H1 (cell line): ENCODE measurements around the gene FSD1. TPM values are rescaled to one million over a fixed set of nuclear protein-coding genes. Genes with fewer than 3 reads are reported as not detected.
A peak's percentile ranks its signal among the peaks of the same experiment; 100 is the strongest.

Source experiments
- CTCF ChIA-PET: fragments of 300-600 bp; sonication (Branson Sonifier 250); formaldehyde crosslinking; loops from one replicate; lab custom pipeline; 2021; ENCODE audit not compliant: partially characterized antibody; lab: Charles Lee
- POLR2A ChIA-PET: fragments of 300-600 bp; sonication (Branson Sonifier 250); formaldehyde crosslinking; loops from one replicate; lab custom pipeline; 2021; ENCODE audit warnings: inconsistent platforms; ENCODE audit not compliant: partially characterized antibody; lab: Charles Lee
- DNase-seq, 2 experiments: peaks; one replicate each; pipeline versions ENCODE4 v3.0.0 to v3.0.0-alpha.2; 2010 to 2022; ENCODE audit warnings: low spot score in 2 of 2, low read depth in 1 of 2, mixed read lengths in 1 of 2
- FAIRE-seq: peaks from 2 replicates; lab custom pipeline; 2011; peaks lifted over from hg19 to GRCh38; lab: Jason Lieb, UNC
- H2AFZ ChIP-seq: 2 replicates; pipeline ENCODE4 v1.8.1; 2012; ENCODE audit warnings: low read length, inconsistent platforms
- H2AK5ac ChIP-seq: 2 replicates; pipeline ENCODE4 v1.6.1; 2013; ENCODE audit warnings: low read depth, low read length
- H2BK120ac ChIP-seq: replicated peaks from 2 replicates; pipeline ENCODE3; 2013; ENCODE audit warnings: low read depth, low read length, inconsistent platforms
- H2BK12ac ChIP-seq: 2 replicates; pipeline ENCODE4 v1.6.1; 2013; ENCODE audit warnings: low read depth, low read length
- H2BK15ac ChIP-seq: 2 replicates; pipeline ENCODE4 v1.6.1; 2013; ENCODE audit warnings: low read length
- H2BK20ac ChIP-seq: 2 replicates; pipeline ENCODE4 v1.6.1; 2013; ENCODE audit warnings: low read length
- H2BK5ac ChIP-seq: 2 replicates; pipeline ENCODE4 v1.6.1; 2013; ENCODE audit warnings: low read depth, low read length
- H3K14ac ChIP-seq: 2 replicates; pipeline ENCODE4 v1.6.1; 2013; ENCODE audit warnings: inconsistent platforms; ENCODE audit not compliant: insufficient read length
- H3K18ac ChIP-seq: 2 replicates; pipeline ENCODE4 v1.6.1; 2013; ENCODE audit warnings: low read length; ENCODE audit errors: extremely low read depth
- H3K23ac ChIP-seq: 2 replicates; pipeline ENCODE4 v1.6.1; 2013; ENCODE audit warnings: inconsistent platforms; ENCODE audit not compliant: insufficient read length
- H3K23me2 ChIP-seq: 2 replicates; pipeline ENCODE4 v1.6.1; 2013; ENCODE audit warnings: low read depth, low read length
- H3K27ac ChIP-seq: 2 replicates; pipeline ENCODE4 v1.6.1; 2011; ENCODE audit warnings: low read depth, low read length, inconsistent platforms
- H3K27me3 ChIP-seq, 4 experiments: replicated peaks in 1 of 4; 1 replicate in 1 of 4; 2 replicates in 3 of 4; pipeline versions ENCODE4 v1.6.1 to v1.8.1; 2011 to 2013; ENCODE audit warnings: low read length in 3 of 4, mild to moderate bottlenecking in 3 of 4, inconsistent platforms in 2 of 4, mixed read lengths in 2 of 4, moderate library complexity in 1 of 4; ENCODE audit not compliant: control insufficient read depth in 3 of 4, insufficient read depth in 3 of 4; ENCODE audit errors: extremely low read depth in 1 of 4
- H3K36me3 ChIP-seq, 4 experiments: 2 replicates each; pipeline versions ENCODE4 v1.6.1 to v1.8.1; 2011 to 2013; ENCODE audit warnings: mild to moderate bottlenecking in 4 of 4, low read length in 3 of 4, moderate library complexity in 2 of 4, control low read depth in 1 of 4, inconsistent platforms in 1 of 4; ENCODE audit not compliant: insufficient read depth in 4 of 4, control insufficient read depth in 2 of 4
- H3K4ac ChIP-seq: replicated peaks from 2 replicates; pipeline ENCODE3; 2013; ENCODE audit warnings: low read length, low read depth, mixed read lengths, inconsistent platforms; ENCODE audit not compliant: insufficient read length
- H3K4me1 ChIP-seq, 4 experiments: replicated peaks in 1 of 4; 1 replicate in 1 of 4; 2 replicates in 3 of 4; pipeline versions ENCODE4 v1.6.1 to v1.8.1; 2011 to 2013; ENCODE audit warnings: low read length in 3 of 4, inconsistent platforms in 2 of 4, mixed read lengths in 1 of 4; ENCODE audit not compliant: insufficient read depth in 4 of 4, control insufficient read depth in 3 of 4
- H3K4me2 ChIP-seq, 2 experiments: 2 replicates each; pipeline versions ENCODE4 v1.6.1 to v1.8.1; 2011 to 2013; ENCODE audit warnings: low read depth in 2 of 2, low read length in 2 of 2, control low read depth in 1 of 2, inconsistent platforms in 1 of 2, mild to moderate bottlenecking in 1 of 2; ENCODE audit not compliant: insufficient read depth in 1 of 2
- H3K4me3 ChIP-seq, 4 experiments: fragments of 200-600, 300-600 bp in 1 of 4; sonication (generic), shearing (Covaris generic), sonication (Bioruptor Twin) in 1 of 4; 2 replicates each; pipeline versions ENCODE4 v1.5.1 to v1.8.1; 2011 to 2016; ENCODE audit warnings: low read length in 4 of 4, low read depth in 3 of 4, control low read depth in 2 of 4, inconsistent platforms in 2 of 4, mild to moderate bottlenecking in 2 of 4, mixed read lengths in 1 of 4, moderate library complexity in 1 of 4; ENCODE audit not compliant: insufficient read depth in 2 of 4; ENCODE audit errors: extremely low read depth in 1 of 4
- H3K56ac ChIP-seq: replicated peaks from 2 replicates; pipeline ENCODE3; 2013; ENCODE audit warnings: low read depth, mild to moderate bottlenecking, mixed read lengths, low read length, inconsistent platforms; ENCODE audit not compliant: insufficient read length
- H3K79me1 ChIP-seq: 2 replicates; pipeline ENCODE4 v1.6.1; 2013; ENCODE audit warnings: low read depth, low read length, control low read depth
- H3K79me2 ChIP-seq, 2 experiments: 2 replicates each; pipeline versions ENCODE4 v1.6.1 to v1.8.1; 2012 to 2013; ENCODE audit warnings: low read length in 2 of 2, mild to moderate bottlenecking in 2 of 2, inconsistent platforms in 1 of 2; ENCODE audit not compliant: insufficient read depth in 2 of 2, control insufficient read depth in 1 of 2
- H3K9ac ChIP-seq, 4 experiments: replicated peaks in 1 of 4; 1 replicate in 1 of 4; 2 replicates in 3 of 4; pipeline versions ENCODE4 v1.6.1 to v1.8.1; 2011 to 2013; ENCODE audit warnings: low read depth in 3 of 4, low read length in 3 of 4, control low read depth in 2 of 4, mild to moderate bottlenecking in 2 of 4, moderate library complexity in 2 of 4, inconsistent platforms in 1 of 4; ENCODE audit errors: extremely low read depth in 1 of 4
- H3K9me3 ChIP-seq, 2 experiments: 2 replicates each; pipeline versions ENCODE4 v1.6.1 to v1.8.1; 2012 to 2013; ENCODE audit warnings: mild to moderate bottlenecking in 2 of 2, moderate library complexity in 2 of 2, control low read depth in 1 of 2, inconsistent platforms in 1 of 2, low read depth in 1 of 2, low read length in 1 of 2, mixed read lengths in 1 of 2; ENCODE audit not compliant: insufficient read depth in 2 of 2
- H4K20me1 ChIP-seq, 2 experiments: replicated peaks in 1 of 2; 2 replicates each; pipeline versions ENCODE3 to v1.8.1; 2011 to 2013; ENCODE audit warnings: inconsistent platforms in 2 of 2, low read length in 2 of 2, mild to moderate bottlenecking in 1 of 2; ENCODE audit not compliant: insufficient read depth in 2 of 2, control insufficient read depth in 1 of 2
- H4K5ac ChIP-seq: 2 replicates; pipeline ENCODE4 v1.6.1; 2013; ENCODE audit warnings: low read length, low read depth, mixed read lengths, inconsistent platforms; ENCODE audit not compliant: insufficient read length
- H4K8ac ChIP-seq: 2 replicates; pipeline ENCODE4 v1.8.0; 2013; ENCODE audit warnings: mild to moderate bottlenecking, moderate library complexity, low read length, inconsistent platforms; ENCODE audit not compliant: insufficient read depth; ENCODE audit errors: extremely low read depth
- H4K91ac ChIP-seq: replicated peaks from 2 replicates; pipeline ENCODE3; 2013; ENCODE audit warnings: low read length, mixed read lengths, inconsistent platforms; ENCODE audit not compliant: insufficient read length
- CREB1 ChIP-seq: IDR thresholded peaks from 2 replicates; pipeline ENCODE4 v1.6.1; 2012; ENCODE audit warnings: inconsistent platforms
- CTCF ChIP-seq, 3 experiments: IDR thresholded peaks; 1 replicate in 2 of 3; 2 replicates in 1 of 3; pipeline versions ENCODE4 v1.5.1 to v1.6.1; 2011; ENCODE audit warnings: low read length in 3 of 3, mild to moderate bottlenecking in 3 of 3, inconsistent platforms in 2 of 3, low read depth in 1 of 3, moderate library complexity in 1 of 3; ENCODE audit not compliant: insufficient read depth in 1 of 3; ENCODE audit errors: control extremely low read depth in 1 of 3
- MAX ChIP-seq: IDR thresholded peaks from 2 replicates; pipeline ENCODE4 v1.6.1; 2012; ENCODE audit warnings: inconsistent platforms
- POU5F1 ChIP-seq: IDR thresholded peaks from 2 replicates; pipeline ENCODE4 v1.6.1; 2011; ENCODE audit warnings: low read depth, mild to moderate bottlenecking, low read length, moderate library complexity
- RAD21 ChIP-seq, 2 experiments: IDR thresholded peaks in 1 of 2; conservative IDR thresholded peaks in 1 of 2; 2 replicates each; pipeline ENCODE4 v1.6.1; 2011; ENCODE audit warnings: low read depth in 2 of 2, low read length in 2 of 2, improper control_type of control experiment in 1 of 2, inconsistent platforms in 1 of 2, mild to moderate bottlenecking in 1 of 2, moderate library complexity in 1 of 2
- RBBP5 ChIP-seq: IDR thresholded peaks from 2 replicates; pipeline ENCODE4 v1.7.1; 2012; ENCODE audit warnings: low read depth, mild to moderate bottlenecking, inconsistent platforms, low read length, moderate library complexity, borderline replicate concordance
- SP2 ChIP-seq: IDR thresholded peaks from 2 replicates; pipeline ENCODE4 v1.6.1; 2012; ENCODE audit warnings: mild to moderate bottlenecking, low read length, inconsistent platforms
- YY1 ChIP-seq: IDR thresholded peaks from 2 replicates; pipeline ENCODE4 v1.6.1; 2011; ENCODE audit warnings: low read depth, mild to moderate bottlenecking, low read length
- WGBS, 2 experiments: shearing (Covaris generic) in 1 of 2; methylation state at CpG; one replicate each; pipeline versions ENCODE4 v1.1.6 to v1.1.7; 2013 to 2015; ENCODE audit warnings: low lambda C conversion rate in 2 of 2, mixed read lengths in 2 of 2, inconsistent platforms in 1 of 2, low coverage in 1 of 2, missing lambda C conversion rate in 1 of 2; ENCODE audit not compliant: insufficient replicate concordance in 2 of 2, insufficient coverage in 1 of 2, insufficient read length in 1 of 2; ENCODE audit errors: extremely low coverage in 1 of 2, missing lambda C conversion rate in 1 of 2; 5-methylcytosine and 5-hydroxymethylcytosine counted together
- polyA plus RNA-seq, 7 experiments: library from polyadenylated mRNA; depleted of rRNA in 3 of 7; stranded (reverse) in 5 of 7; unstranded in 2 of 7; fragments of >200 nt in 5 of 7; fragments of 200-250 nt in 2 of 7; gene quantifications; 1 replicate in 5 of 7; 2 replicates in 1 of 7; 4 replicates in 1 of 7; pipeline versions ENCODE4 v1.2.1 to v1.2.3, GENCODE V29; 2011 to 2013; ENCODE audit warnings: missing spikeins in 2 of 7, mixed read lengths in 2 of 7
- total RNA-seq: library from RNA; stranded (reverse); fragmentation: NEBNext Ultra II Directional; extraction: Animal tissue kit (Norgen Biotek cat#: 25700); gene quantifications from 2 replicates; pipeline ENCODE4 v1.2.1, GENCODE V29; 2021

FSD1 gene
- total and polyA plus RNA-seq, 2 of the 8 experiments (the other 6 are each of a cell fraction or from before 2014, with no cell fraction given) = 58.8 to 181 TPM

GRCh38 chr19:4297901-4298809, 6.2 kb upstream of the FSD1 start:
- Histone ChIP-seq H3K4me1 (peaks cover 0 to 14% (median 1%) of the 10 kb centered on the region in 4 experiments; a peak in 5 of 7 replicates), H3K4me2 (no peak overlapping the region), H4K91ac (no peak overlapping the region), H2AFZ (no peak overlapping the region; the same call in 1 of the 2 replicates), H3K14ac (no peak overlapping the region), H4K5ac (no peak overlapping the region), H3K18ac (no peak overlapping the region; the same call in 1 of the 2 replicates), H4K20me1 (no peaks in the 10 kb centered on the region), H3K23ac (no peak overlapping the region), H2BK12ac (peak overlapping the region; percentile 75; the same call in 1 of the 2 replicates), H2BK5ac (peak overlapping the region; percentile 24; the same call in 1 of the 2 replicates), H3K9ac (no peak overlapping the region), H4K8ac (peak overlapping the region; percentile 66; the same call in 1 of the 2 replicates), H2BK15ac (peak overlapping the region; percentile 72; the same call in 1 of the 2 replicates), H3K79me2 (no peaks in the 10 kb centered on the region), H3K4ac (no peak overlapping the region), H2BK120ac (no peak overlapping the region), H2BK20ac (no peak overlapping the region; the same call in 1 of the 2 replicates), H3K23me2 (no peaks in the 10 kb centered on the region), H2AK5ac (no peak overlapping the region), H3K9me3 (no peaks in the 10 kb centered on the region), H3K36me3 (no peaks in the 10 kb centered on the region), H3K79me1 (no peaks in the 10 kb centered on the region), H3K4me3 (no peak overlapping the region), H3K27ac (no peak overlapping the region; the same call in 1 of the 2 replicates), H3K56ac (no peak overlapping the region), H3K27me3 (no peaks in the 10 kb centered on the region)
- ChIA-PET CTCF (interaction anchor here (0.6 to 4.9 kb wide), 8 partner anchors 10 to 58 kb away, joined by 3 to 47 read pairs (median 3); no protein-coding TSS in a partner anchor), POLR2A (interaction anchor here (1.0 to 1.3 kb wide), 3 partner anchors 13 to 44 kb away, joined by 3 to 4 read pairs (median 3); no protein-coding TSS in a partner anchor)
- no peak for DNase-seq
- WGBS, 2 experiments = 81% methylated on average over 26 of the region's 27 CpGs; no CpG with 5 or more reads in 1 of the 2 experiments
- no peak for FAIRE-seq
- TF ChIP-seq RBBP5 (no peak), SP2 (no peak), CREB1 (no peak), POU5F1 (no peak), MAX (no peak), CTCF (IDR thresholded peaks at IDR 0.05; ENCODE audit: control extremely low read depth in 1 of 3, insufficient read depth in 1 of 3, low read depth in 1 of 3, low read length in 3 of 3) (peak; percentile 21 to 40 (median 26)), YY1 (no peak), RAD21 (IDR thresholded peaks at IDR 0.05 in 1 of 2, conservative IDR thresholded peaks at IDR 0.05 in 1 of 2; ENCODE audit: low read depth in 2 of 2, low read length in 2 of 2) (peak; percentile 25 to 50; a peak in 3 of 4 replicates)
